Inflammatory macrophage treated with lipopolysaccharide for 4 hours (primary cell): ENCODE measurements around the gene GNA12.

ENCODE experiments used
- DNase-seq: peaks from one replicate; pipeline ENCODE4 v3.0.0-alpha.2; 2020

Gene GNA12

GRCh38 chr7:2844153-2845033 lies at the start of gene GNA12:
TSS of gene GNA12 (minus strand) at chr7:2844308. CDS start at chr7:2844161, 147 bp downstream.
- DNase-seq: peak; percentile 98

- no peak for DNase-seq
These were observed 49.3 kb upstream of the GNA12 start for GRCh38 chr7:2893411-2893861.

GRCh38 chr7:2892549-2892948 lies 48.4 kb upstream of the GNA12 start:
- no peak for DNase-seq

GRCh38 chr7:2887816-2888215 lies 43.7 kb upstream of the GNA12 start:
- DNase-seq: no peak

GRCh38 chr7:2886900-2887299 lies 42.8 kb upstream of the GNA12 start:
- DNase-seq: peak; percentile 77

- no peak for DNase-seq
These were observed 42.3 kb upstream of the GNA12 start for GRCh38 chr7:2886391-2886790.

- no peak for DNase-seq
These were observed 40.1 kb upstream of the GNA12 start for GRCh38 chr7:2884161-2884560.

GRCh38 chr7:2883101-2883500 lies 39.0 kb upstream of the GNA12 start:
- no peak for DNase-seq

- no peak for DNase-seq
These were observed 38.0 kb upstream of the GNA12 start for GRCh38 chr7:2882111-2882510.

- no peak for DNase-seq
These were observed 36.9 kb upstream of the GNA12 start for GRCh38 chr7:2880874-2881533.

- DNase-seq: no peak
These were observed 35.9 kb upstream of the GNA12 start for GRCh38 chr7:2880051-2880450.

- no peak for DNase-seq
These were observed 35.2 kb upstream of the GNA12 start for GRCh38 chr7:2879354-2879753.

GRCh38 chr7:2878306-2878705 lies 34.2 kb upstream of the GNA12 start:
- no peak for DNase-seq

- DNase-seq: no peak
These were observed 32.1 kb upstream of the GNA12 start for GRCh38 chr7:2876031-2876731.

GRCh38 chr7:2873686-2874551 lies 29.8 kb upstream of the GNA12 start:
- peak; percentile 37 for DNase-seq

GRCh38 chr7:2873146-2873545 lies 29.0 kb upstream of the GNA12 start:
- DNase-seq: no peak

GRCh38 chr7:2872296-2872874 lies 28.3 kb upstream of the GNA12 start:
- no peak for DNase-seq

- DNase-seq: peak; percentile 81
These were observed 26.4 kb upstream of the GNA12 start for GRCh38 chr7:2870471-2870931.

- DNase-seq: no peak
These were observed 25.9 kb upstream of the GNA12 start for GRCh38 chr7:2869981-2870380.

- DNase-seq: no peak
These were observed 22.5 kb upstream of the GNA12 start for GRCh38 chr7:2866601-2867000.

GRCh38 chr7:2864999-2865670 lies 21.0 kb upstream of the GNA12 start:
- peak; percentile 62 for DNase-seq
